Ovary (tissue), 9 donors: ENCODE results near the gene SORCS2. TPM values are rescaled to one million over a fixed set of nuclear protein-coding genes. Genes with fewer than 3 reads are reported as not detected.

ENCODE experiments used
- DNase-seq, 5 donors: peaks; one replicate each; pipeline ENCODE4 v3.0.0-alpha.2; 2019 to 2020
- H3K27ac ChIP-seq, 2 donors: fragments of 200-600 bp; one replicate each; pipeline versions ENCODE4 v1.5.1 to v1.8.0; 2019 to 2022
- H3K27me3 ChIP-seq: fragments of 200-600 bp; one replicate; pipeline ENCODE4 v1.8.0; 2022
- H3K36me3 ChIP-seq: fragments of 200-600 bp; sonication (generic); one replicate; pipeline ENCODE4 v1.5.1; 2019
- H3K4me1 ChIP-seq: one replicate; pipeline ENCODE4 v1.8.1; 2013; ENCODE audit warnings: mild to moderate bottlenecking, moderate library complexity; ENCODE audit not compliant: insufficient read depth
- H3K4me3 ChIP-seq: fragments of 200-600 bp; sonication (generic); one replicate; pipeline ENCODE4 v1.5.1; 2017
- H3K9me3 ChIP-seq, 2 donors: fragments of 200-600 bp in 1 of 2; sonication (generic) in 1 of 2; one replicate each; pipeline versions ENCODE4 v1.5.1 to v1.8.1; 2013 to 2019; ENCODE audit warnings: mild to moderate bottlenecking in 1 of 2, moderate library complexity in 1 of 2
- CTCF ChIP-seq, 3 donors: fragments of 450-650 bp in 2 of 3; fragments of 200-600 bp in 1 of 3; IDR thresholded peaks; one replicate each; pipeline versions ENCODE4 v1.5.1 to v1.8.0; 2016 to 2022; ENCODE audit warnings: antibody characterized with exemption in 3 of 3, mild to moderate bottlenecking in 1 of 3
- EP300 ChIP-seq: sonication (generic); formaldehyde crosslinking; IDR thresholded peaks from one replicate; pipeline ENCODE4 v1.6.1; 2017; ENCODE audit warnings: antibody characterized with exemption
- POLR2A ChIP-seq: fragments of 450-650 bp; IDR thresholded peaks from one replicate; pipeline ENCODE4 v1.6.1; 2017; ENCODE audit warnings: antibody characterized with exemption, mild to moderate bottlenecking, moderate library complexity
- WGBS, 3 donors: extraction: QIAGEN DNeasy Blood & Tissue Kit in 1 of 3; methylation state at CpG; one replicate each; pipeline versions ENCODE4 v1.1.5 to v1.1.7; 2013 to 2017; 5-methylcytosine and 5-hydroxymethylcytosine counted together
- intact Hi-C, 4 donors: fragments of 100-400 bp; cut with DNase I; formaldehyde crosslinking; loops; one replicate each; pipeline versions ENCODE4 v1.11.0 to v1.15.1; 2022 to 2023
- polyA plus RNA-seq, 2 donors: library from polyadenylated mRNA; stranded (reverse); fragments of 200-250 nt in 1 of 2; fragments of 350-450 nt in 1 of 2; fragmentation: Illumina TruSeq in 1 of 2; extraction: RNeasy Lipid Tissue Mini Kit (QIAGEN cat#74804) in 1 of 2; gene quantifications; one replicate each; pipeline ENCODE4 v1.2.3, GENCODE V29; 2013 to 2014
- total RNA-seq, 7 donors: library from RNA; depleted of rRNA in 2 of 7; stranded (reverse); fragments of >200 nt in 2 of 7; fragmentation: NEBNext Ultra II Directional in 3 of 7; extraction: Animal tissue kit (Norgen Biotek cat#: 25700) in 3 of 7; gene quantifications; one replicate each; pipeline versions ENCODE4 v1.1.0 to v1.2.4, GENCODE V29; 2016 to 2023
- donor health status: DM: no; HTN: no; CAD: no; lungs with moderate emphysema.
- donor health status: DM: no; HTN: no; CAD: no.
- donor health status: Bipolar disorder and iron deficiency.
- donor health status: DM: yes; HTN: yes; CAD: no.
- donor health status: DM: no; HTN: no; CAD: no.
- donor health status: DM: yes; HTN: yes; CAD: no.

SORCS2 gene
- total and polyA plus RNA-seq, 9 donors = 0.60 to 23.9 (median 7.1) TPM

DNA sequence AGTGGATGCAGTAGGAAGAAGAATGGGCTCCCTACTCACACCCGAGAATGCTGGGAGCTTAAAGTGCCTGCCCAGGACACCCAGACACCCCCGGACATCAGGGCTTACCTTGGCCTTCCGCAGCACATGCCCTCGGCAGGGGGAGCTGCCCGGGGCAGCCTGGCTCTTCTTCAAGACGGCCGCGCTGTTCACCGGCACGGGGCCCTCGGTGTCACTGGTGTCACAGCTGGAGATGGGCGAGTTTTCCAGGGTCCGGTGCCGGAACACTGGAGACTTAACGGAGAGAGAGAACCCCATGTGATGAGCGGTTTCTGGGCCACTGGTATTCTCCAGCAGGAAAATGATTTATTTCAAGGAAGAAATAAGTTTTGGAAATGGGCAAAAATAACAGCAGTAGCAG is 576.4 kb downstream of the SORCS2 start:
- H3K27me3 ChIP-seq = no peaks in the 10 kb centered on the region
- no peaks in the 10 kb centered on the region for H3K9me3 ChIP-seq
- no peak overlapping the region for H3K4me3 ChIP-seq
- H3K27ac ChIP-seq = no peak overlapping the region
- intact Hi-C loops = loop anchor here in 2 of 4 donors (2.0 to 5.0 kb wide), 2 partner anchors 18 to 34 kb away; no protein-coding TSS in a partner anchor
- H3K4me1 ChIP-seq = peaks cover 3% of the 10 kb centered on the region
- WGBS, 3 donors = 84 to 86% (median 85%) methylated on average over 16 of the region's 16 CpGs
- TF ChIP-seq CTCF (IDR thresholded peaks at IDR 0.05) (no peak), POLR2A (no peak), EP300 (no peak)
- H3K36me3 ChIP-seq = no peaks in the 10 kb centered on the region
- DNase-seq = peak in 1 of 5 donors; percentile 29

- H3K9me3 ChIP-seq = no peaks in the 10 kb centered on the region
- no peak overlapping the region for H3K27ac ChIP-seq
- peaks cover 3% of the 10 kb centered on the region for H3K4me1 ChIP-seq
- 80 to 88% (median 86%) methylated on average over 20 of the region's 20 CpGs for WGBS, 3 donors
- peak in 1 of 5 donors; percentile 29 for DNase-seq
- TF ChIP-seq EP300 (no peak), CTCF (IDR thresholded peaks at IDR 0.05) (no peak), POLR2A (no peak)
- intact Hi-C loops = loop anchor here in 2 of 4 donors (2.0 to 5.0 kb wide), 2 partner anchors 19 to 33 kb away; no protein-coding TSS in a partner anchor
- no peaks in the 10 kb centered on the region for H3K27me3 ChIP-seq
- no peaks in the 10 kb centered on the region for H3K36me3 ChIP-seq
- H3K4me3 ChIP-seq = no peak overlapping the region
These were observed 577.3 kb downstream of the SORCS2 start for GRCh38 chr4:7769396-7770223.

DNA sequence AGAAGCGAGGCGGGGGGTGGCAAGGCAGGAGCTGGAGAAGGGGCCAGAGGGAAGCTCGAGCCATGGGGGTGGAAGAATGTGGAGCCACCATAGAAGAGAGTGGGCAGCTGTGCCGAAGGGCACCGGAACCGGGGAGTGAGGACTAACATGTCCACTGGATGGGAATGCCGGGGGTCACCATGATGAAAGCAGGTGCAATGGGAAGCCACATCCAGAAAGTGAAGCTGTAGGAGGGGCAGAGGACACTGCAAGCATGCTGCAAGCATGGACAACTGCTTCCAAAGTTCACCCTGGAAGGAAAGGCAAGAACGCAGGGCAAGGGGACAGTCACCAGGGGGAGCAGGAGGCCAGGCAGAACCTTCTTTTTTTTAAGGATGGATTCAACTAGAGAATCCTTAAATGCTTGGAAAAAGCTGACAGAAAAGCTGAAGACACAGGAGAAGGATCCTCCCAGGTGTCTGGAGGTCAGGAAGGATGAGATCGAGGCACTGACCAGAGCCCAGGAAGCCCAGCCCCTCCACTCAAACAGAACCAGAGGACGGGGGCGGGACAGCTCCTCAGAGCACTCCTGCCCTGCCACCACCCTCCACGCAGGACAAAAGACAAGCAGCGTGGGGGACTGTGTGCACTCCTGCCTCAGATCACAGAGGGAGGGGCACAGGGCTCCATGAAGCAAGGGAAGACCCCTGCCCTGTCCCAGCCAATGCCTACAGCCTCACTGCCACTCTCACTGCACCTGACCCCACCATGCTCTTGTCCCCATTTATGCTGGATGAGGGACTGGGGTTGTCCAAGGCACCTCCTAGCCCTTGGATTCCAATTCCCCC is 578.1 kb downstream of the SORCS2 start:
- Histone ChIP-seq H3K36me3 (no peaks in the 10 kb centered on the region), H3K4me3 (no peak overlapping the region)
- intact Hi-C loops = no loop called here

More for the DNA sequence above, 578.1 kb downstream of the SORCS2 start:
- no peaks in the 10 kb centered on the region for H3K9me3 ChIP-seq
- peaks cover 3% of the 10 kb centered on the region for H3K4me1 ChIP-seq
- TF ChIP-seq CTCF (IDR thresholded peaks at IDR 0.05) (no peak), POLR2A (no peak), EP300 (no peak)
- H3K27me3 ChIP-seq = no peaks in the 10 kb centered on the region
- peak in 1 of 5 donors; percentile 14 for DNase-seq
- 85 to 89% (median 86%) methylated on average over 13 of the region's 13 CpGs for WGBS, 3 donors
- H3K27ac ChIP-seq = no peak overlapping the region
